Sigmoid colon (tissue), 7 donors: ENCODE data around the gene ZBTB7C. TPM values are rescaled to one million over a fixed set of nuclear protein-coding genes. Genes with fewer than 3 reads are reported as not detected.

Source experiments
- DNase-seq: peaks from one replicate; pipeline ENCODE4 v3.0.0-alpha.2; 2019
- H3K27ac ChIP-seq, 4 donors: fragments of 200-600 bp; sonication (generic); one replicate each; pipeline ENCODE4 v1.5.1; 2016 to 2019; ENCODE audit warnings: mild to moderate bottlenecking in 1 of 4
- H3K27me3 ChIP-seq, 3 donors: fragments of 200-600 bp; sonication (generic); one replicate each; pipeline ENCODE4 v1.5.1; 2019; ENCODE audit warnings: mild to moderate bottlenecking in 1 of 3
- H3K36me3 ChIP-seq, 4 donors: fragments of 200-600 bp; sonication (generic); one replicate each; pipeline ENCODE4 v1.5.1; 2016 to 2019
- H3K4me1 ChIP-seq, 4 donors: fragments of 200-600 bp; sonication (generic); one replicate each; pipeline ENCODE4 v1.5.1; 2017 to 2019
- H3K4me3 ChIP-seq, 4 donors: fragments of 200-600 bp; sonication (generic); one replicate each; pipeline ENCODE4 v1.5.1; 2017 to 2019; ENCODE audit warnings: mild to moderate bottlenecking in 2 of 4, moderate library complexity in 1 of 4
- H3K9me3 ChIP-seq, 4 donors: fragments of 200-600 bp in 3 of 4; sonication (generic) in 3 of 4; one replicate each; pipeline versions ENCODE4 v1.5.1 to v1.6.1; 2013 to 2019
- CTCF ChIP-seq, 4 experiments: fragments of 450-650 bp in 3 of 4; fragments of 200-600 bp in 1 of 4; IDR thresholded peaks; one replicate each; pipeline ENCODE4 v1.5.1; 2016 to 2019; ENCODE audit warnings: antibody characterized with exemption in 4 of 4, mild to moderate bottlenecking in 3 of 4, moderate library complexity in 2 of 4
- EP300 ChIP-seq, 4 donors: sonication (generic); formaldehyde crosslinking; IDR thresholded peaks; one replicate each; pipeline ENCODE4 v1.6.1; 2017; ENCODE audit warnings: antibody characterized with exemption in 4 of 4
- POLR2A ChIP-seq, 2 donors: fragments of 450-650 bp; IDR thresholded peaks; one replicate each; pipeline ENCODE4 v1.6.1; 2016; ENCODE audit warnings: antibody characterized with exemption in 2 of 2, mild to moderate bottlenecking in 2 of 2, moderate library complexity in 2 of 2
- POLR2AphosphoS5 ChIP-seq, 4 donors: sonication (generic); formaldehyde crosslinking; IDR thresholded peaks; one replicate each; pipeline ENCODE4 v1.6.1; 2017; ENCODE audit warnings: antibody characterized with exemption in 4 of 4
- WGBS, 2 donors: extraction: QIAGEN DNeasy Blood & Tissue Kit; methylation state at CpG; one replicate each; pipeline ENCODE4 v1.1.7; 2013; 5-methylcytosine and 5-hydroxymethylcytosine counted together
- intact Hi-C: fragments of 100-400 bp; cut with DNase I; formaldehyde crosslinking; loops from one replicate; pipeline ENCODE4 v1.15.1; 2023
- polyA plus RNA-seq, 3 donors: library from polyadenylated mRNA; stranded (reverse); fragments of 200-250 nt; gene quantifications; one replicate each; pipeline ENCODE4 v1.2.3, GENCODE V29; 2013
- total RNA-seq, 4 donors: library from RNA; depleted of rRNA; stranded (reverse); fragments of >200 nt; gene quantifications; one replicate each; pipeline ENCODE4 v1.1.0, GENCODE V29; 2016
- donor health status: healthy with polysubstance abuse.
- donor health status: Bipolar disorder and iron deficiency.
- donor health status: healthy.

The ZBTB7C gene
- total and polyA plus RNA-seq, 7 donors: 0.41 to 18.6 (median 1.7) TPM

DNA sequence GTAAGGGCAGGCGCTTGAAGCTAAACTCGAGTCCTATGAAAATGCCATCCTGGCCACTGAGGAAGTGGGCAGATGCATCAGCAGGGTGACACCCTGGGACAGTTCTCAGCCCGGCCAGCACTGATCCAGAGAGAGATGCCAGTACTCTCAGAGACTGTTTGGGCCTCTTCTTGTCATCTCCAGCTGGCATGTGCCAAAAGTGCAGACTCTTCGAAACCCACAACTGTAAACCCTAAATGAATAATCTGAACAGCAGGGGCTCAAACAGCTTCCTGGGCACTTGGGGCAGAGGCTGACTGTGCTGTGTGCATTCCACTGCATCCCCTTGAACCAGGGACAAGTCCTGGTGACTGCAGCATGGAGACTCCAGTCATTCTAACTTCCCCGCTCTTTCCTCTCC, 274.6 kb downstream of the ZBTB7C start:
- Histone ChIP-seq H3K9me3 (no peaks in the 10 kb centered on the region), H3K4me1 (peaks cover 0 to 21% (median 20%) of the 10 kb centered on the region in 4 donors), H3K27ac (peak overlapping the region in 1 of 4 donors; percentile 23), H3K4me3 (no peak overlapping the region), H3K27me3 (peaks cover 9 to 36% (median 29%) of the 10 kb centered on the region in 3 donors), H3K36me3 (no peaks in the 10 kb centered on the region)
- intact Hi-C loops: no loop called here
- no peak for TF ChIP-seq POLR2A (IDR thresholded peaks at IDR 0.05)
- TF ChIP-seq EP300 (IDR thresholded peaks at IDR 0.05): no peak
- TF ChIP-seq POLR2AphosphoS5 (IDR thresholded peaks at IDR 0.05): no peak
- no peak for TF ChIP-seq CTCF (IDR thresholded peaks at IDR 0.05)
- no peak for DNase-seq
- 75 to 86% methylated on average over 5 of the region's 5 CpGs for WGBS, 2 donors

DNA sequence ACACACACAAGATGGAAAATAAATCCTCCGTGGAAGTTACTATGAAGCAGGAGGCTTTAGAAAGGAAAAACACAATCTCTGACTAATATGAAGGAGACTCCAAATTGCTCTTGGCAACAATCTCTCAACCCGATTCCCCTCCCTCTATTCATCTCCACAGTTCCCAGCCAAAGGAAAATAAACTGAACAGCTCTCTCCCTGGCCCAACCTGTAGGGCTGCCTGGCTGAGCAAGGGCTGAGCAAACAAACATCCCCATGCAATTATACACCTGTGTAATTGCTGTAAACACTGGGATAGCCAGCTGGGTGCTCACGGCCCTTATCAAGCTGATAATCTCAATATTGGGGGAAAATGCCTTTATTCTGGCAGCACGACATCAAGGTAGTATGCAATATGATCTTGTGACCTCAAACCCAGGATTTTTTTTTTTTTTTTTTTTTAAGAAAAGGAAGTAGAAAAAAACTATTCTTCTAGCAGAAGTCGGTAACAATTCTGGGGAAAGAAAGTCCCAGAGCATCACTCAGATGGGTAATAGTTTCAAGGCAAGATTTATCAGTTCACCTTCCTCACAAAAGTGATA, 275.4 kb downstream of the ZBTB7C start:
- H3K4me3 ChIP-seq: no peak overlapping the region
- no peaks in the 10 kb centered on the region for H3K9me3 ChIP-seq
- peaks cover 9 to 36% (median 29%) of the 10 kb centered on the region in 3 donors for H3K27me3 ChIP-seq
- TF ChIP-seq CTCF (IDR thresholded peaks at IDR 0.05) (no peak), POLR2A (IDR thresholded peaks at IDR 0.05) (no peak), EP300 (IDR thresholded peaks at IDR 0.05) (no peak), POLR2AphosphoS5 (IDR thresholded peaks at IDR 0.05) (no peak)
- H3K27ac ChIP-seq: peak overlapping the region in 1 of 4 donors; percentile 23
- intact Hi-C loops: no loop called here
- WGBS, 2 donors: 4 to 32% methylated on average over 5 of the region's 5 CpGs
- peaks cover 0 to 21% (median 20%) of the 10 kb centered on the region in 4 donors for H3K4me1 ChIP-seq
- no peak for DNase-seq
- no peaks in the 10 kb centered on the region for H3K36me3 ChIP-seq

- H3K27me3 ChIP-seq: peaks cover 9 to 36% (median 29%) of the 10 kb centered on the region in 3 donors
- H3K36me3 ChIP-seq: no peaks in the 10 kb centered on the region
- H3K4me3 ChIP-seq: no peak overlapping the region
- intact Hi-C loops: no loop called here
- no peak for DNase-seq
- H3K27ac ChIP-seq: peak overlapping the region in 1 of 4 donors; percentile 23
- TF ChIP-seq EP300 (IDR thresholded peaks at IDR 0.05) (no peak), POLR2AphosphoS5 (IDR thresholded peaks at IDR 0.05) (peak in 2 of 4 donors; percentile 12 to 23)
- H3K9me3 ChIP-seq: no peaks in the 10 kb centered on the region
- 53 to 67% methylated on average over 6 of the region's 6 CpGs for WGBS, 2 donors
- H3K4me1 ChIP-seq: peaks cover 0 to 21% (median 20%) of the 10 kb centered on the region in 4 donors
These were observed 276.2 kb downstream of the ZBTB7C start for GRCh38 chr18:48132797-48133655.

DNA sequence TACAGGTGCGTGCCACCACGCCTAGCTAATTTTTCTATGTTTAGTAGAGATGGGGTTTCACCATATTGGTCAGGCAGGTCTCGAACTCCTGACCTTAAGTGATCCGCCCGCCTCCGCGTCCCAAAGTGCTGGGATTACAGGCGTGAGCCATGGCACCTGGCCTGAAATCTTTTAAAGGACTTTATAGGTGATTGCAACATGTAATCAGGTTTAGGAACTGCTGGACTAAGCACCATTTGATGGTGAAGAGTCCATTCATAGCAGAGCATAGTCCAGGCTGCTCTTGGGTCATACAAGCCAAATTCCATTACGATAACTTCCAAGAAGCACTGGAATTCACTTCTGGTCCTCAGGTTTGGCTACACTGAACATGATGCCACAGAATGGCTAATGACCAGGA, 278.1 kb downstream of the ZBTB7C start:
- Histone ChIP-seq H3K9me3 (no peaks in the 10 kb centered on the region), H3K36me3 (no peaks in the 10 kb centered on the region), H3K27ac (no peak overlapping the region), H3K4me1 (peaks cover 0 to 8% (median 7%) of the 10 kb centered on the region in 4 donors), H3K27me3 (peaks cover 0 to 16% (median 9%) of the 10 kb centered on the region in 3 donors), H3K4me3 (no peak overlapping the region)
- intact Hi-C loops: no loop called here
- no peak for DNase-seq
- no peak for TF ChIP-seq CTCF (IDR thresholded peaks at IDR 0.05)
- TF ChIP-seq POLR2AphosphoS5 (IDR thresholded peaks at IDR 0.05): no peak
- TF ChIP-seq EP300 (IDR thresholded peaks at IDR 0.05): no peak
- no peak for TF ChIP-seq POLR2A (IDR thresholded peaks at IDR 0.05)
- 92 to 96% methylated on average over 9 of the region's 9 CpGs for WGBS, 2 donors

DNA sequence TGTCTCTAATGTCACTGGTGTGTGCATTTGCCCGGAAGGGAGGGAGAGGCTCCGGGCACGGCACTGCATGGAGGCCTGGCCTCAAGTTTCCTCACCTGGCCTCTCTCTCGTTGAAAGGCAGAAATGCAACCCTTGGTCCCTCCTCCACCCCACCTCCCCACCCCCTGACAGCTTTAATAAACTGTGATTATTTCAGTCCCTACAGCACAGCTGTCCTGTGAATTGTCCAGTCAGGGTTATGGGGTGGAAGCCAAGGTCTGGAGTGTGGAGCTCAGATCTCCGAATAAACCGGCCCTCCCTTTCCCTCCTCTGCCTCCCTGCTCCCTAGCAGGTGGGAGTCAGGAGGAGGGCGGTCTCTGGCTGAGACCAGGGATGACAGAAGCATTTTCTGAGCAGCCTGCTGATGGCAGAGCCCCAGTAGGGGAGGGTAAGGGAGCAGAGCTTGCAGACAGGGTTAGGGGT, 279.5 kb downstream of the ZBTB7C start:
- 59 to 77% methylated on average over 7 of the region's 7 CpGs for WGBS, 2 donors
- H3K27me3 ChIP-seq: peaks cover 0 to 2% (median 0%) of the 10 kb centered on the region in 3 donors
- no peak overlapping the region for H3K4me3 ChIP-seq
- DNase-seq: no peak
- H3K36me3 ChIP-seq: no peaks in the 10 kb centered on the region
- intact Hi-C loops: no loop called here
- H3K27ac ChIP-seq: no peak overlapping the region
- H3K4me1 ChIP-seq: no peaks in the 10 kb centered on the region
- no peak for TF ChIP-seq EP300 (IDR thresholded peaks at IDR 0.05)
- no peak for TF ChIP-seq POLR2A (IDR thresholded peaks at IDR 0.05)
- no peak for TF ChIP-seq CTCF (IDR thresholded peaks at IDR 0.05)
- no peak for TF ChIP-seq POLR2AphosphoS5 (IDR thresholded peaks at IDR 0.05)
- H3K9me3 ChIP-seq: no peaks in the 10 kb centered on the region
